Glomerular visceral epithelial cell (primary cell): ENCODE measurements around the gene ZCCHC14.

Experiments
- DNase-seq: peaks from one replicate; pipeline ENCODE4 v3.0.0-alpha.2; 2016; ENCODE audit errors: extremely low spot score

Gene ZCCHC14

DNA sequence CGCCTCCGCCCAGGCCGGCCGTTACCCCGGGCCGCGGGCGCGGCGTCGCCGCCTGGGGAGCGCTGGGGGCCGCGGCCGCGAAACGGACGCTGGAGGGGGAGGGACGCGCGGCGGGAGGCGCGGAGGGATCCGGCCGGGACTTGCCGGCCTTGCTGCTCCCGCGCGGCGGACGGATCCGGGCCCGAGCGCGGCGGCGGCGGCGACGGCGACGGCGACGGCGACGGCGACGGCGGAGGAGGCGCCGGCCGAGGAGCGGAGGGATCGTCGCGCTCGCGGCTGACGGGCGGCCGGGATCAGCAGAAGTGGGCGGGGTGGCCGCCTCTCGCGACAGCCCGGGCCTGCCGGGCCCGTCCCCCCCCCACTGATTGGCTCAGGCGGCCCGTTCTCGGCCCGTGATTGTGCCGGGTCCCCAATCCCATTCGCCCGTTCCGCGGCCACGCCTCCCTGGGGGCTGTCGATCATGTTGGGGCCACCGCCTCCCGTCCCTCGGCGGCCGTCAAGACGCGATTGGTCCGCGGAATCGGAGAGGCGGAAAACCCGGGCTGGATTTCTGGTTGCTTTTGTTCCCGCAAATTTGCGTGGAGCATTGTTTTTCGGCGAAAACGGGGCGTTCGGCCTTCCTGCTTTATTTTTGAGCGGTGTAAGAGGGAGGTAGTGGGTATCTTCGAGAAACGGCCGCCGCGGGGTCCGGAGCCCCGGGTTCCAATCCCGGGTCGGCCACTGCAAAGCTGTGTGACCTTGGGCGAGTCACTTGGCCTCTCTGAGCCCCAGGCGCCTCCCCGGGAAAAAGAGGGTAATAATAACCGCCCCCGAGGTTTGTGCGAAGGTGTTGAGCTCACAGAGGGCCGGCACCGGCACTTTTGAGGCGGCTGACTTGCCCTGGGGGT is at the start of gene ZCCHC14:
ZCCHC14 (minus strand) TSS at position 304 of the 887 bp plus-strand sequence. CDS start 786 bp downstream, outside the sequence.
- peak; percentile 97 for DNase-seq

DNA sequence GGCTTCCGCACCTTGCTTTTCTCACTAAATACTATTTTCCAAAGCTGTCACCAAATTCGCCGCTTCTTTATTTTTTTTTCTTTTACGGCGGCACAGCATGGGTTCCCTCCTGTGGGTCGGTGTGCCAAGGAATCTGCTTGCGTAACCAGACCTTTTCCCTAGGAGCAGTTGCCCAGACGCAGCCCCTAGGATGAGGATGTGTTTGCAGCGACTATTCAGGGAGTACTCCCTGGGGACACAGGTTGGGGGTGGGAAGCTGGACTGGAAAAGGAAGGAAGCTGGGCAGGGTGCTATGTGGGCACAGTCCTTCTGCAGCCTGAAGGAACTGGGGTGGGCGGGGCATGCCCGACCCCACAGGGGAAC is 49.0 kb upstream of the ZCCHC14 start:
- DNase-seq, result no peak

DNA sequence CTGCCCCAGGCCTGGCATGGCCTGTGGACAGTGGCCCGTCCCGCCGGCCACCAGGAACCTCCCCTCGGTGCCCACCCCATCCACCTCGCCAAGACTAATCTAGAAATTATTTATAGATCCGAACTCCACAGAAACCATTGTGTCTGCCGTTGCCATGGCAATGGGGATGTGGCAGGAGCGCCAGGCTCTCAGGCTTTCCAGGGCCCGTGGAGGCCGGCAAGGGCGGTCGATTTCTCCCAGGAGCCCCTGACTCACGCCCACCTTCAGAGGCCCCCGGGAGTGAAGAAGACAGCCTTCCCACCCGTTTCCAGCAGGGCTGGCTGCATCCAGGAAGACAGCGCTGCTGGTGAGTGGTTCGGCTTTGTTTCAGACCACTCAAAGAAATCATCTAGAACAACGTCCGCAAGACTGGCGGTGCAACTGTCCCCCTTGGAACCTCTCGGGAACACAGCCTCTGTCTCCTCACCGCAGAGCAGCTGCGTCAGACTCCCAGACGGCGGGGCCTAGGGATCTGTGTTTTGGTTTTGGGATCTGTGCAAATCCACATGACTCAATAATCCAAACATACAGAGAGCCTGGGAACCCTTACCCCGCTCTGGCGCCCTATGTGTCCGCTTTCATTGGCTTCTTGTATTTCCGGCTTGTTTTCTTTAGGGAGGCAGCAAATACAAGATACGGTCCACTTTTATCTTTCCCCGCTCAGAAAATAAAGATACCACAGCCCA is 48.5 kb upstream of the ZCCHC14 start:
- DNase-seq, result no peak

GRCh38 chr16:87540897-87541146 is 48.0 kb upstream of the ZCCHC14 start:
- DNase-seq, result no peak

- DNase-seq, result no peak
These were observed 47.5 kb upstream of the ZCCHC14 start for GRCh38 chr16:87540072-87540896.

DNA sequence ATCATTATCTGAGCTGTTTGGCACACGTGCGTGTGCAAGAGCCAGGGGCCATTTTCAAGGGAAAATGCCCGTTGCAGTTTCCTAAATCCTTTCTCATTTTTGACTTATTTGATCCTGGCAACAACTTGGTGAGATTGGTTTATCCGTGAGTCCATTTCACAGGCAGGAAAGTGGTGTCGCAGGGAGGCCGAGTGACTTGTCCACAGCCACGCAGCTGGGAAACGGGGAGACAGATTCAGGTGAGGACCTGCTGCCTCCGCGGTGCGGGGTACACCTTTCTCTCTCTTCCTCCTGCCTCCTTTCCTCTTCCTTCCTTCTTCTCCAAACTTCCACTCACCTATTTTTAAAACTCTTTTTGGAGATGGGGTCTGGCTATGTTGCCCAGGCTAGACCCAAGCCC is 46.3 kb upstream of the ZCCHC14 start:
- DNase-seq, result no peak

- no peak for DNase-seq
These were observed 45.8 kb upstream of the ZCCHC14 start for GRCh38 chr16:87538594-87538993.

- no peak for DNase-seq
These were observed 45.3 kb upstream of the ZCCHC14 start for GRCh38 chr16:87538160-87538559.

- DNase-seq, result no peak
These were observed 43.9 kb upstream of the ZCCHC14 start for GRCh38 chr16:87536795-87537142.

- DNase-seq, result no peak
These were observed 43.3 kb upstream of the ZCCHC14 start for GRCh38 chr16:87535855-87536794.

DNA sequence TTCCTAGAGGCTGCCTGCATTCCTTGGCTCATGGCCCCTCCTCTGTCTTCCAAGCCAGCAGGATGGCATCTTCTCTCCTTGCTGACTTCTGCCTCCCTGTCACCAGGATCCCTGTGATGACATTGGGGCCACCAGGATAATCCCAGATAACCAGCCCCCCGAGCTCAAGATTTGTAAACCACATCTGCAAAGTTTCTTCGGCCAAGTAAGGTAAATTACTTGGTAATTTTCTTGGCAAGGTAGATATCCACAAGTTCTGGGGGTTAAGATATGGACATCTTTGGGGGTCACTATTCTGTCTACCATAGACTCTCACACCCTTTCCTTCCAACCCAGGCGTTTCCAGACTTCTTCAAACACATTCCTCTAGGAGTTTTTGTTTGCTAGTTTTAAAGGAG is 42.6 kb upstream of the ZCCHC14 start:
- DNase-seq, result no peak

GRCh38 chr16:87534751-87535150 is 41.9 kb upstream of the ZCCHC14 start:
- no peak for DNase-seq

DNA sequence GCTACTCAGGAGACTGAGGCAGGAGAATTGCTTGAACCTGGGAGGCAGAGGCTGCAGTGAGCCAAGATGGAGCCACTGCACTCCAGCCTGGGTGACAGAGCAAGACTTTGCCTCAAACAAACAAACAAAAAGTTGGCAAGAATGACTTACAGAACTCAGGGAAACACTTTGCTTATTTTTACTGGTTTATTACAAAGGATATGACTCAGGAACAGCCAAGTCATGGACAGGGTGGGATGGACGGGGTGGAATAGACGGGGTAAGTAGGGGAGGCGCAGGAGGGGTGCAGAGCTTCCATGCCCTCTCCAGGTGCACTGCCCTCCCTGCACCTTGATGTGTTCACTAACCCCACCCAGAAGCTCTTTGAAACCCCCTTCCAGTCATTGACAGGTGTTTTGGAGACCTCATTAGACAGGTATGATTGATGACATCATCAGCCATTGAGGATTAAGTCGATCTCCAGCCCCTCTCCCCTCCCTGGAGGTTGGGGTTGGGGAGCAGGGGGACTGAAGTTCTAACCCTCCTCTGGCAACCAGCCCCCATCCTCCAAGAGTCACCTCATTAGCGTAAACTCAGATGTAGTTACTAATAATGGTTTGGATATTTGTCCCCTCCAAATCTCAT is 41.3 kb upstream of the ZCCHC14 start:
- DNase-seq, result no peak

GRCh38 chr16:87533061-87533460 is 40.2 kb upstream of the ZCCHC14 start:
- no peak for DNase-seq

DNA sequence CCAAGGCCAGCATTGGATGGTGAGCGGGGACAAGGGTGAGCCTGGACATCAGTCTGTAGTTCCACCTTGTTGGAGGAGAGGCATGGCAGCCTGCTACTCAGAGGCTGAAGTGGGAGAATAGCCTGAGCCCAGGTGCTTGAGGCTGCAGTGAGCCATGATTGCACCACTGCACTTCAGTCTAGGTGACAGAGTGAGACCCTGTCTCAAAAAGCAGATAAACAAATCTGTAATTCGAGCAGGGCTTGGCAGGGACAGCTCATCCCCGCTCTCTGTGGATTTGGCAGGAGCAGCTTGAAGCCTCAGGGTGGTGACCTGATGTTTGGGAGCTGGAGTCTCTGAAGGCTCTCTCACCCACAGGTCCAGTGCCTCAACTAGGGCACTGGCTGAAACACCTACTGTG is 38.6 kb upstream of the ZCCHC14 start:
- no peak for DNase-seq

GRCh38 chr16:87528690-87529579 is 36.1 kb upstream of the ZCCHC14 start:
- DNase-seq, result no peak

GRCh38 chr16:87527055-87527724 is 34.4 kb upstream of the ZCCHC14 start:
- DNase-seq, result peak; percentile 3

DNA sequence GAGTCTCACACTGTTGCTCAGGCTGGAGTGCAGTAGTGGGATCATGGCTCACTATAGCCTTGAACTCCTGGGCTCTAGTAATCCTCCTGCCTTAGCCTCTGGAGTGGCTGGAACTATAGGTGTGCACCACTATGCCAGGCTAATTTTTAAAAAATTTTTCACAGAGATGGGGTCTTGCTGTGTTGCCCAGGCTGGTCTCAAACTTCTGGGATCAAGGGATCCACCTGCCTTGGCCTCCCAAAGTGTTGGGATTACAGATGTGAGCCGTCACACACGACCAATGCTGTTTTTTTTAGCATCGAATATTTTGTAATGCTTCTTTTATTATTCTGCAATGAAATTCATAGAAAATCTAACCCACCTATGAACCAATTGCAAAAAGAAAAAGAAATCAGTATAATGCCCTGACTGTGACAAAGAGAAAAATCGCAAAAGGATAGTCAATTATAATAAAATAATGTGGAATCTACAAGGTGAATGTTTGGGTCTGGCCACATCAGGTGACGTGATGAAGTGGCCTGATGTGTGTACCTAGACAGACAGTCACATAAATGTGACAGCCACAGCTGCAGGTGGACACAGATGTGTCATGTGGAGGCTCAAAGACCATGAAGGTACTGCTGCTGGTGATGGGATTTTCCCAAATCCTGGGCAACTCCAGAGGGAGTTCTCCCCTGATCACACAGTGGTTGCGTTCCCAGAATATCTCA is 33.6 kb upstream of the ZCCHC14 start:
- DNase-seq, result no peak

GRCh38 chr16:87525352-87525751 is 32.5 kb upstream of the ZCCHC14 start:
- no peak for DNase-seq
